HL-60 (cell line): ENCODE results near the gene DYNC1I1.

Experiments used
- DNase-seq, 2 experiments: peaks; one replicate each; pipeline ENCODE4 v3.0.0-alpha.2; 2010 to 2020; ENCODE audit warnings: low read depth in 1 of 2, low spot score in 1 of 2
- H3K27ac ChIP-seq: fragments of 250-450 bp; sonication (Bioruptor Pico); replicated peaks from 2 replicates; pipeline ENCODE4 v1.5.1; 2020; ENCODE audit warnings: mild to moderate bottlenecking, moderate library complexity
- H3K27me3 ChIP-seq: fragments of 250-450 bp; sonication (Bioruptor Pico); 2 replicates; pipeline ENCODE4 v1.5.1; 2021; ENCODE audit warnings: mild to moderate bottlenecking, moderate library complexity; ENCODE audit not compliant: insufficient read depth, poor library complexity, severe bottlenecking
- H3K4me3 ChIP-seq: replicated peaks from 2 replicates; pipeline ENCODE4 v1.5.1; 2011; ENCODE audit warnings: mild to moderate bottlenecking, control low read depth, low read length; ENCODE audit not compliant: insufficient read depth
- CTCF ChIP-seq: IDR thresholded peaks from one replicate; pipeline ENCODE4 v1.5.1; 2011; ENCODE audit warnings: low read length, control low read depth, inconsistent platforms; ENCODE audit not compliant: insufficient read depth
- GABPA ChIP-seq: IDR thresholded peaks from 2 replicates; pipeline ENCODE4 v1.6.1; 2012; ENCODE audit warnings: low read depth
- POLR2AphosphoS5 ChIP-seq: IDR thresholded peaks from 2 replicates; pipeline ENCODE4 v1.6.1; 2012; ENCODE audit warnings: low read depth
- REST ChIP-seq: IDR thresholded peaks from 2 replicates; pipeline ENCODE4 v1.6.1; 2012; ENCODE audit warnings: low read depth; ENCODE audit not compliant: insufficient replicate concordance
- SPI1 ChIP-seq: IDR thresholded peaks from 2 replicates; pipeline ENCODE4 v1.6.1; 2012; ENCODE audit warnings: low read depth, mild to moderate bottlenecking, borderline replicate concordance

The DYNC1I1 gene

GRCh38 chr7:95777269-95777668, 4.9 kb downstream of the DYNC1I1 start:
- Histone ChIP-seq H3K27ac (no peak overlapping the region), H3K27me3 (peaks cover 13% of the 10 kb centered on the region), H3K4me3 (no peak overlapping the region)
- DNase-seq, result no peak
- no peak for TF ChIP-seq POLR2AphosphoS5
- TF ChIP-seq REST, result no peak
- no peak for TF ChIP-seq SPI1
- TF ChIP-seq CTCF, result no peak
- no peak for TF ChIP-seq GABPA

- no peak for TF ChIP-seq CTCF
- TF ChIP-seq REST, result no peak
- no peak for TF ChIP-seq POLR2AphosphoS5
- TF ChIP-seq SPI1, result no peak
- TF ChIP-seq GABPA, result no peak
- DNase-seq, result no peak
- Histone ChIP-seq H3K27ac (no peak overlapping the region), H3K4me3 (no peak overlapping the region), H3K27me3 (no peaks in the 10 kb centered on the region)
These were observed 8.3 kb downstream of the DYNC1I1 start for GRCh38 chr7:95780665-95781064.

- H3K27me3 ChIP-seq, result no peaks in the 10 kb centered on the region
- TF ChIP-seq GABPA (no peak), CTCF (no peak), REST (no peak), POLR2AphosphoS5 (no peak), SPI1 (no peak)
- H3K4me3 ChIP-seq, result no peak overlapping the region
- DNase-seq, result no peak
- H3K27ac ChIP-seq, result no peak overlapping the region
These were observed 9.7 kb downstream of the DYNC1I1 start for GRCh38 chr7:95781961-95782586.
